Upper lobe of right lung (tissue), 1 donor: ENCODE results near the gene NTM. TPM values are rescaled to one million over a fixed set of nuclear protein-coding genes. Genes with fewer than 3 reads are reported as not detected.

Experiments
- ATAC-seq: fragments of 200-7000 bp; cut with Tn5 transposase; one replicate; pipeline ENCODE4 v1.9.1; 2020; ENCODE audit warnings: mild to moderate bottlenecking, moderate library complexity
- DNase-seq: peaks from one replicate; pipeline ENCODE4 v3.0.0-alpha.2; 2020
- H3K27ac ChIP-seq: fragments of 200-600 bp; one replicate; pipeline ENCODE4 v1.8.0; 2022
- H3K27me3 ChIP-seq: fragments of 200-600 bp; one replicate; pipeline ENCODE4 v1.8.0; 2022; ENCODE audit warnings: mild to moderate bottlenecking
- H3K36me3 ChIP-seq: fragments of 200-600 bp; one replicate; pipeline ENCODE4 v1.8.0; 2022
- H3K4me1 ChIP-seq: fragments of 200-600 bp; one replicate; pipeline ENCODE4 v1.8.0; 2022
- H3K4me3 ChIP-seq: fragments of 200-600 bp; one replicate; pipeline ENCODE4 v1.8.0; 2022; ENCODE audit warnings: mild to moderate bottlenecking
- H3K9me3 ChIP-seq: fragments of 200-600 bp; one replicate; pipeline ENCODE4 v1.8.0; 2022
- CTCF ChIP-seq: fragments of 200-600 bp; IDR thresholded peaks from one replicate; pipeline ENCODE4 v1.8.0; 2022; ENCODE audit warnings: antibody characterized with exemption
- intact Hi-C: fragments of 100-400 bp; cut with DNase I; formaldehyde crosslinking; loops from one replicate; pipeline ENCODE4 v1.11.0; 2022
- total RNA-seq: library from RNA; stranded (reverse); fragmentation: NEBNext Ultra II Directional; extraction: Animal tissue kit (Norgen Biotek cat#: 25700); gene quantifications from one replicate; pipeline ENCODE4 v1.2.1, GENCODE V29; 2021
- donor health status: DM: no; HTN: yes; CAD: no; lungs with severe emphysema.

Gene NTM
- total RNA-seq, 1 donor from 2014 or later = 3.7 TPM

DNA sequence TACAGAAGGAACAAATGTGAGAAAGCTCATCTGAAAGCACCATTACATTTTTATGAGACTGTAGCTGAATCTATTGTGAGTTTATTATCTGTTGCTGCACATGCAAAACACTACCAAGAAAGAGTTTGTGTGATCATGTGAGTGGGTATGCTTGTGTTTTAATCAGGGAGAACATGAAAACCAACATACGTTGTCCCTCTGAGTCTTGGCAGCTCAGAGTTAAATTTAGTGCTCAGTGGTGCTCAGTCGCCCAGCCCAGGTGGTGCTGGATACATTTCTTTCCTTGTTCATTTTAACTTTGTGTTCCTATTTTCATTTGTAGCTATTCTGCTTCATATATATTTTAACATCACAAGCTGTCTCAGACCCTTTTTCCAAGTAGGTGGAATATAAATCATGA is 500.6 kb downstream of the NTM start:
- H3K27ac ChIP-seq = no peak overlapping the region
- ATAC-seq (no peak), DNase-seq (no peak)
- TF ChIP-seq CTCF = no peak
- intact Hi-C loops = no loop called here
- H3K4me1 ChIP-seq = no peaks in the 10 kb centered on the region
- H3K27me3 ChIP-seq = no peaks in the 10 kb centered on the region
- H3K9me3 ChIP-seq = no peaks in the 10 kb centered on the region
- no peaks in the 10 kb centered on the region for H3K36me3 ChIP-seq
- no peak overlapping the region for H3K4me3 ChIP-seq

GRCh38 chr11:131874070-131874469 is 503.7 kb downstream of the NTM start:
- H3K27me3 ChIP-seq = no peaks in the 10 kb centered on the region
- H3K27ac ChIP-seq = no peak overlapping the region
- H3K4me1 ChIP-seq = no peaks in the 10 kb centered on the region
- no peak for DNase-seq
- no peaks in the 10 kb centered on the region for H3K9me3 ChIP-seq
- no peak for ATAC-seq
- H3K4me3 ChIP-seq = no peak overlapping the region
- TF ChIP-seq CTCF = no peak
- intact Hi-C loops = no loop called here
- H3K36me3 ChIP-seq = no peaks in the 10 kb centered on the region

GRCh38 chr11:131875611-131876010 is 505.2 kb downstream of the NTM start:
- Histone ChIP-seq H3K4me1 (no peaks in the 10 kb centered on the region), H3K27ac (no peak overlapping the region), H3K4me3 (no peak overlapping the region), H3K9me3 (no peaks in the 10 kb centered on the region), H3K27me3 (no peaks in the 10 kb centered on the region), H3K36me3 (no peaks in the 10 kb centered on the region)
- ATAC-seq (no peak), DNase-seq (no peak)
- intact Hi-C loops = no loop called here
- no peak for TF ChIP-seq CTCF

GRCh38 chr11:131877246-131877942 is 507.0 kb downstream of the NTM start:
- no peak overlapping the region for H3K27ac ChIP-seq
- TF ChIP-seq CTCF = no peak
- intact Hi-C loops = no loop called here
- no peaks in the 10 kb centered on the region for H3K27me3 ChIP-seq
- DNase-seq = no peak
- H3K36me3 ChIP-seq = no peaks in the 10 kb centered on the region
- H3K9me3 ChIP-seq = no peaks in the 10 kb centered on the region
- no peak overlapping the region for H3K4me3 ChIP-seq
- no peaks in the 10 kb centered on the region for H3K4me1 ChIP-seq
- no peak for ATAC-seq

DNA sequence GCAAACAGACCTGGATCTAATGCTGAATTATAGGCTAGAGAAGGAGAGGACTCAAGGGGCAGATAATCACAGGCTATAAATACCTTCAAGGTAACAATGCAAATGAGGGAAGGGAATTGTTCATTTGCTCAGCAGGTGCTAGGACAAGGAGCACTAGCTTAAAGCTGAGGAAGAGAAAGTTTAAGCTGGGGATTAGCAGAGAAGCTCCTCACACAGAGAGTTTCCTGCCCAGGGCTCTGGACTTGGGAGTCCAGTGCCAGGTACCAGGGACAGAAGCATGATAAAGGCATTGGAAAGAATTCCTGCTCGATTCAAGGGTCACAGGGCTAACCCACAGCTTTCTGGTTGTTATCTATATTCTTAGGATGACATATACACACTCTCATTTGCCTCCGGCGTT is 509.9 kb downstream of the NTM start:
- TF ChIP-seq CTCF = no peak
- Histone ChIP-seq H3K9me3 (no peaks in the 10 kb centered on the region), H3K4me3 (no peak overlapping the region), H3K27me3 (peaks cover 1% of the 10 kb centered on the region), H3K4me1 (no peaks in the 10 kb centered on the region), H3K36me3 (no peaks in the 10 kb centered on the region), H3K27ac (no peak overlapping the region)
- intact Hi-C loops = no loop called here
- ATAC-seq (no peak), DNase-seq (no peak)

GRCh38 chr11:131880976-131881375 is 510.6 kb downstream of the NTM start:
- Histone ChIP-seq H3K27me3 (peaks cover 8% of the 10 kb centered on the region), H3K9me3 (no peaks in the 10 kb centered on the region), H3K4me1 (no peaks in the 10 kb centered on the region), H3K27ac (no peak overlapping the region), H3K4me3 (no peak overlapping the region), H3K36me3 (no peaks in the 10 kb centered on the region)
- intact Hi-C loops = no loop called here
- DNase-seq (no peak), ATAC-seq (no peak)
- TF ChIP-seq CTCF = no peak
